MM.1S (cell line): ENCODE measurements around the gene CCDC85B.
"Not testable (repeated sequence)": the region's sequence is repeated elsewhere in the genome, so short reads cannot be mapped to it uniquely, and the experiment has no call there.

Experiments used
- DNase-seq: peaks from one replicate; pipeline ENCODE4 v3.0.0-alpha.2; 2015
- H2AFZ ChIP-seq: fragments of 300-600 bp; sonication (generic); 2 replicates; pipeline ENCODE4 v1.6.0; 2016; ENCODE audit warnings: antibody characterized with exemption, low read length
- H3F3A ChIP-seq: fragments of 300-600 bp; sonication (generic); 2 replicates; pipeline ENCODE4 v1.6.1; 2016; ENCODE audit warnings: mild to moderate bottlenecking, antibody characterized with exemption, low read length, moderate library complexity, mixed read lengths; ENCODE audit not compliant: insufficient read depth
- H3K27ac ChIP-seq: fragments of 300-600 bp; sonication (generic); 2 replicates; pipeline ENCODE4 v1.5.1; 2016; ENCODE audit warnings: mild to moderate bottlenecking, low read length
- H3K27me3 ChIP-seq: fragments of 300-600 bp; sonication (generic); replicated peaks from 2 replicates; pipeline ENCODE4 v1.6.0; 2016; ENCODE audit warnings: low read length; ENCODE audit not compliant: insufficient read depth
- H3K36me3 ChIP-seq: fragments of 300-600 bp; sonication (generic); replicated peaks from 2 replicates; pipeline ENCODE4 v1.6.1; 2016; ENCODE audit warnings: mild to moderate bottlenecking, low read length, mixed read lengths; ENCODE audit not compliant: insufficient read depth
- H3K4me1 ChIP-seq: fragments of 300-600 bp; sonication (generic); 2 replicates; pipeline ENCODE4 v1.6.1; 2016; ENCODE audit warnings: low read length, mixed read lengths
- H3K4me2 ChIP-seq: fragments of 300-600 bp; sonication (generic); 2 replicates; pipeline ENCODE4 v1.6.0; 2016; ENCODE audit warnings: low read depth, low read length
- H3K4me3 ChIP-seq: fragments of 300-600 bp; sonication (generic); 2 replicates; pipeline ENCODE4 v1.5.1; 2016; ENCODE audit warnings: low read length, mixed read lengths
- H3K79me2 ChIP-seq: fragments of 300-600 bp; sonication (generic); 2 replicates; pipeline ENCODE4 v1.6.1; 2016; ENCODE audit warnings: mixed run types, low read length, mixed read lengths
- H3K9ac ChIP-seq: fragments of 300-600 bp; sonication (generic); 2 replicates; pipeline ENCODE4 v1.6.1; 2016; ENCODE audit warnings: low read length, mixed read lengths
- H3K9me2 ChIP-seq: fragments of 300-600 bp; sonication (generic); replicated peaks from 2 replicates; pipeline ENCODE4 v1.6.1; 2016; ENCODE audit warnings: mild to moderate bottlenecking, low read length, mixed read lengths; ENCODE audit not compliant: insufficient read depth
- H3K9me3 ChIP-seq: fragments of 300-600 bp; sonication (generic); replicated peaks from 2 replicates; pipeline ENCODE4 v1.6.1; 2016; ENCODE audit warnings: mild to moderate bottlenecking, low read length, mixed read lengths; ENCODE audit not compliant: insufficient read depth
- H4K20me1 ChIP-seq: fragments of 300-600 bp; sonication (generic); 2 replicates; pipeline ENCODE4 v1.6.1; 2016; ENCODE audit warnings: mild to moderate bottlenecking, low read length, moderate library complexity, mixed read lengths; ENCODE audit not compliant: insufficient read depth
- CTCF ChIP-seq: fragments of 300-600 bp; sonication (generic); IDR thresholded peaks from 2 replicates; pipeline ENCODE4 v1.5.1; 2016; ENCODE audit warnings: antibody characterized with exemption, low read length, mixed read lengths
- EZH2 ChIP-seq: fragments of 300-600 bp; sonication (generic); optimal IDR thresholded peaks from 2 replicates; pipeline ENCODE3; 2017; ENCODE audit warnings: low read depth, mild to moderate bottlenecking, antibody characterized with exemption, low read length, mixed read lengths
- EZH2phosphoT487 ChIP-seq: fragments of 300-600 bp; sonication (generic); IDR thresholded peaks from 2 replicates; pipeline ENCODE4 v1.6.1; 2018; ENCODE audit warnings: antibody characterized with exemption, low read length

The CCDC85B gene

GRCh38 chr11:65844231-65844872 is 46.1 kb upstream of the CCDC85B start:
- Histone ChIP-seq H3K9me3 (no peaks in the 10 kb centered on the region), H3K79me2 (no peaks in the 10 kb centered on the region), H4K20me1 (no peaks in the 10 kb centered on the region), H3K9ac (no peak overlapping the region), H3K4me3 (no peak overlapping the region), H3K27me3 (no peaks in the 10 kb centered on the region), H3K4me2 (no peak overlapping the region), H3K9me2 (no peaks in the 10 kb centered on the region), H3K27ac (no peak overlapping the region), H3F3A (no peaks in the 10 kb centered on the region), H2AFZ (no peak overlapping the region), H3K36me3 (no peaks in the 10 kb centered on the region), H3K4me1 (no peaks in the 10 kb centered on the region)
- TF ChIP-seq EZH2 (no peak), CTCF (no peak), EZH2phosphoT487 (no peak)
- DNase-seq = no peak

DNA sequence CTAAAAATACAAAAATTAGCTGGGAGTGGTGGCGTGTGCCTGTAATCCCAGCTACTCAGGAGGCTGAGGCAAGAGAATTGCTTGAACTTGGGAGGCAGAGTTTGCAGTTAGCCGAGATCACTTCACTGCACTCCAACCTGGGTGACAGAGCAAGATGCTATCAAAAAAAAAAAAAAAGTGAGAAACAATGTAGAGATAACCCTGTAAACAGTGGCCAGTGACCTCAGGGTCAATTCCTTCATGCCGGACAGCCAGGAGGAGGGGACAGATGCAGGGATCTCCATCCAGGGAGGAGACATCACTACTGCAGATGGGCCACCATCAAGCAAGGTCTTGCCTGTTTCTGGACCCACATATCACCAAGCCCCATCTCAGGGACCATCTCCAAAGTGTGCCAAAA is 42.7 kb upstream of the CCDC85B start:
- H3K4me1 ChIP-seq = no peaks in the 10 kb centered on the region
- H3K27ac ChIP-seq = no peak overlapping the region
- TF ChIP-seq CTCF = no peak
- TF ChIP-seq EZH2 = no peak
- no peak for TF ChIP-seq EZH2phosphoT487
- no peaks in the 10 kb centered on the region for H3K79me2 ChIP-seq
- H3K36me3 ChIP-seq = no peaks in the 10 kb centered on the region
- no peaks in the 10 kb centered on the region for H3F3A ChIP-seq
- no peak overlapping the region for H3K4me3 ChIP-seq
- H3K9ac ChIP-seq = no peak overlapping the region
- no peaks in the 10 kb centered on the region for H4K20me1 ChIP-seq
- H3K27me3 ChIP-seq = no peaks in the 10 kb centered on the region
- H2AFZ ChIP-seq = no peak overlapping the region
- no peaks in the 10 kb centered on the region for H3K9me2 ChIP-seq
- DNase-seq = no peak
- no peak overlapping the region for H3K4me2 ChIP-seq
- H3K9me3 ChIP-seq = no peaks in the 10 kb centered on the region

GRCh38 chr11:65848693-65849092 is 41.8 kb upstream of the CCDC85B start:
- H3F3A ChIP-seq, H3K27me3 ChIP-seq, H3K4me3 ChIP-seq, H3K9ac ChIP-seq, DNase-seq, H3K4me2 ChIP-seq, H4K20me1 ChIP-seq, H3K36me3 ChIP-seq, H2AFZ ChIP-seq, H3K4me1 ChIP-seq, H3K79me2 ChIP-seq, H3K9me3 ChIP-seq, H3K27ac ChIP-seq, H3K9me2 ChIP-seq: not testable (repeated sequence)

GRCh38 chr11:65849366-65849765 is 41.1 kb upstream of the CCDC85B start:
- no peaks in the 10 kb centered on the region for H3K4me1 ChIP-seq
- peaks cover 4% of the 10 kb centered on the region; the same call in 1 of the 2 replicates for H4K20me1 ChIP-seq
- DNase-seq = no peak
- peaks cover 15% of the 10 kb centered on the region for H3F3A ChIP-seq
- TF ChIP-seq CTCF (no peak), EZH2phosphoT487 (no peak), EZH2 (no peak)
- no peak overlapping the region for H2AFZ ChIP-seq
- no peak overlapping the region for H3K4me3 ChIP-seq
- H3K4me2 ChIP-seq = no peak overlapping the region
- no peaks in the 10 kb centered on the region for H3K9me2 ChIP-seq
- H3K79me2 ChIP-seq = peaks cover 6% of the 10 kb centered on the region
- H3K9me3 ChIP-seq = no peaks in the 10 kb centered on the region
- H3K27me3 ChIP-seq = no peaks in the 10 kb centered on the region
- H3K9ac ChIP-seq = no peak overlapping the region
- no peak overlapping the region for H3K27ac ChIP-seq
- peaks cover 8% of the 10 kb centered on the region for H3K36me3 ChIP-seq
